Stimulated activated CD4-positive, alpha-beta T cell treated with anti-CD3 and anti-CD28 coated beads, TNF-alpha, amount 100 ng/mL, for 48 hours (primary cell): Measurements from ENCODE around the gene LZTR1.
A peak's percentile ranks its signal among the peaks of the same experiment; 100 is the strongest.
"Not testable (repeated sequence)": the region's sequence is repeated elsewhere in the genome, so short reads cannot be mapped to it uniquely, and the experiment has no call there.

ENCODE experiments used
- DNase-seq, 3 donors: peaks; one replicate each; pipeline ENCODE4 v3.0.0-alpha.2; 2020; ENCODE audit warnings: low read depth in 3 of 3

Gene LZTR1

DNA sequence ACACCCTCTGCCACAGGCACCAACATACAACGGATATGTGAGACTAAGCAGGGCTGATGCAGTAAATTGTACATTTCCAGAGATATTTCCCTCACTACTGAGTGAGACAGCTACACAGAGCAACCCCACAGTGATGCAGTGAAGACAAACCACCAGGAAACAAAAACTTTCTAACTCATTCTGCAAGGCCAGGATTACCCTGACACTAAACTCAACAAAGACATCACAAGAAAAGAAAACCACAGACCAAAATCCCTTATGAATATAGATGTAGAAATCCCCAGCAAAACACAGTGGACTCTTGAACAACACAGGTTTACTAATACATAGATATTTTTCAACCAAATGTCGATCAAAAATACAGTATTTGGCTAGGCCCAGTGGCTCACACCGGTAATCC lies 51.8 kb downstream of the LZTR1 start:
- DNase-seq = no peak

DNA sequence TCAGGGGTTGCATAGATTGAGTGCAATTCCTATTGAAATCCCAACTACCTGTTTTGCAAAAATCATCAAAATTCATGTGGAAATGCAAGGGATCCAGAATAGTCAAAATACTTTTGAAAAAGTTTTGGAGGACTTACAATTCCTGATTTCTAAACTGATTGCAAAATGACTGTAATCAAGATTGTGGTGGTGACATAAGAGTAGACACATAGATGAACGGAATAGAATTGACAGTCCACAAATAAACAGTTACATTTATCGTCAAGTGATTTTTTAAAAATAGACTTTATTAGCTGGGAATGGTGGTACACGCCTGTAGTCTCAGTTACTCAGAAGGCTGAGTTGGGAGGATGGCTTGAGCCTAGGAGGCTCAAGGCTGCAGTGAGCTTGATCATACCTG lies 52.9 kb downstream of the LZTR1 start:
- DNase-seq = no peak

DNA sequence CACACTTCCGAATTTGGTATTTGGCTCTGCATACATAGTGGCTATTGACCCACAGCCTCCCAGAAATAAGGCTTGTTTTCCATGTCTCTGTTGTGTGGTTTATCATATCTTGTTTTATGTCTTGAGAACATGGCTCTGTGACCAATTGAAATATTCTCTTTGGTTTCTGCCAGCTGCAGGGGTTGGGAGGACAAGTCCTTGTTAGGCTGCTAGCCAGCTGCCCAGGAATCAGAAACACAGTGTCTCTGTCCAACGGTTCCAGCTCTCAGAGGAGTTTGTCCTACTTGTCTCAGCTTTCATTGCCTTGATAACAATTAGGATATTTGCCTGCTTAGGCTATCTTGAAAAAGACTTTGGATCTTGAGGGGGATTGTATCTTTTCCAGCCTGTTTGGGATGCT lies 56.3 kb downstream of the LZTR1 start:
- no peak for DNase-seq

DNA sequence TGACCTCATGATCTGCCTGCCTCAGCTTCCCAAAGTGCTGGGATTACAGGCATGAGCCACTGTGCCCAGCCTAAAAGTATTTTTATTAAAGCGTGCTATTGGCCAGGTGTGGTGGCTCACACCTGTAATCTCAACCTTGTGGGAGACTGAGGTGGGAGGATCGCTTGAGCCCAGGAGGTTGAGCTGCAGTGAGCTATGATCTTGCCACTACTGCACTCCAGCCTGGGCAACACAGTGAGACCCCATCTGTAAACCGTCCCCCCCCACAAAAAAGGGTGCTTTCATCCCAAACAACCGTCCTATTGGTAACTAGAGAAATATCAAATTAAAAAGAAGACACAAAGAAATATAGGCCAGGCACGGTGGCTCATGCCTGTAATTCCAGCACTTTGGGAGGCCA lies 57.1 kb downstream of the LZTR1 start:
- not testable (repeated sequence) for DNase-seq

DNA sequence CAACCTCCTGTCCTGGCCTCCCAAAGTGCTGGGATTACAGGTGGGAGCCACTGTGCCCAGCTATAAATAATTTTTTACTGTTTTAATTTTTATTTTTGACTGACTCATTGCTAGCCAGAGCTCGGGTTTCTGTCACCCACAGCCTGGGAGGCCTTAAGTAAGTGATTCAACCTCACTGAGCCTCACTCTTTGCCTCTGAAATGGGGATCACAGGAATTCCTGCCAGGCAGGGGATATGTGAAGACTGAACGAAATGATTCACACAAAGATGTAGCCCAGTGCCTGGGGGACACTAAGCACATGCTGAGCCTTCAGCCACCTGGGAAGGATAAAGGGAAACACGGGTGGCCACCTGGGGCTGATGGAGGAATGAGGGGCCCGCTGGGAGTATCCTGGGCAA lies 59.8 kb downstream of the LZTR1 start:
- no peak for DNase-seq

DNA sequence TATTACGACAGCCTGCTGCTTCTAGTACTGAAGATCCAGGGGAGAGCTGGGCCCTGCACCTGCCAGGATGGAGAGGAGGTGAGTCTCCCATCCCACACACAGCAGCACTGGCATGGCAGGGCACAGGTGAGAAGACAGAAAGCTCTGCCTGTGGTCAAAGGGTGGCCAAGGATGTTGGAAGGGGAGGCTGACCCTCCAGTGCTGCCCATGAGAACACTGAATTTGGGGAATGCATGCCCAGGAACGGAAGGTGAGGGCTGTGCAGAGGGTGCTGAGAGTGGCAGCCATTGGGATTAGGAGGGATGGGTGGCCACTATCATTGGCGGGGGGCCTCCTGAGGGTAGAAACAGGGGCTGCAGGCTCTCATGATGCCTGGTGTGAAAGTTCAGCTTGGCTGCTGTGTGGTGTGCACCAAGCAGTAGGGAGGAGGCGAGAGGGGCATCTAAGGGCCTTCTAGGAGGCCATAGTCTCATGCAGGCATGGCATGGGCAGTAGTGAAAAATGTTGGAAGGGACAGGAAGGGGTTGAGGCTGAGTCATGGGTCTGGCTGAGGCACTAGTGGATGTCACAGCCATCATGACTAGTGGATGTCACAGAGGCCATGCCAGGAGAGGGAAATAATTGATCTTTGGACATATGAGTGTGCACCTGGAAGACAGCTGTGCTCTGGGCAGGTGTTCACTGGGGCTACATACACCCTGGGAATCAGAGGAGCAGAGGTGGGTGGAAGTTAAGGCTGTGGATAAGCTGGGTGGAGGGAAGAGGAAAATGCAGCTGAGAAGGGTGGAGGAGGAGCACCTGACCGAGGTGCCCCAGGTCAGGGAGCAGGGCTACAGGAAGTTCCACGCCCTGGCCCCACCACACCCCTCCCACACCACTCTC lies 61.1 kb downstream of the LZTR1 start:
- DNase-seq = no peak

DNA sequence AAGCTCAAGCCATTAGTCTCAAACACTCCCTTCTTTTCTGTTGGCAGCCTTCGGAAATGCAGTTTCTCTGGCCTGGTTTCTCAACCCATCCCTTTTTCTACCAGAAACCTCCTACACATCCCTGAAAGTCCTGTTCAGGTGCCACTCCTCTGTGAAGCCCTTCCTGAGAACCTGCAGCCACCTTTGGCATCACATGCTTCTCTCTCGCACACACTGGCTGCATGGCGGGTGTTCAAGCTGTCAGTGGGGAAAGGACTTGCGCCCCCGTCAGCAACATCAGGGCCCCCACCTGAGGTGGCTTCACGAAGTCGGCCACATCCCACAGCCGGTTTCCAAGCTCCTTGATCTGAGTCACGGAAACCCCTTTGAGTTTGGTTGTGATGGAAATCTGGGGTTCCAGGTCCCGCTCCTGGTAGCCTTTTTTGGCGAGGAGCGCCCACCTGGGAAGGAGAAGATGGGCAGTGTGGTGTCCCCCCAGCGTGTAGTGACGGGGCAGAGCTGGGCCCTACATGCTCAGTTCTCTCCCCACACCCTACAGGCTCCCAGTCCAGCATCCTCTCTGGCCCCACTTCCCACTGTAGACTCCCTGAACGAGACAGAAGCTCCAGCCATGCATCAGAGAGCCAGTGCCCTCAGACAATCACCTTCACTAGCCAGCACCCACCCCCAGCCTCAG lies 61.9 kb downstream of the LZTR1 start:
- DNase-seq = no peak

DNA sequence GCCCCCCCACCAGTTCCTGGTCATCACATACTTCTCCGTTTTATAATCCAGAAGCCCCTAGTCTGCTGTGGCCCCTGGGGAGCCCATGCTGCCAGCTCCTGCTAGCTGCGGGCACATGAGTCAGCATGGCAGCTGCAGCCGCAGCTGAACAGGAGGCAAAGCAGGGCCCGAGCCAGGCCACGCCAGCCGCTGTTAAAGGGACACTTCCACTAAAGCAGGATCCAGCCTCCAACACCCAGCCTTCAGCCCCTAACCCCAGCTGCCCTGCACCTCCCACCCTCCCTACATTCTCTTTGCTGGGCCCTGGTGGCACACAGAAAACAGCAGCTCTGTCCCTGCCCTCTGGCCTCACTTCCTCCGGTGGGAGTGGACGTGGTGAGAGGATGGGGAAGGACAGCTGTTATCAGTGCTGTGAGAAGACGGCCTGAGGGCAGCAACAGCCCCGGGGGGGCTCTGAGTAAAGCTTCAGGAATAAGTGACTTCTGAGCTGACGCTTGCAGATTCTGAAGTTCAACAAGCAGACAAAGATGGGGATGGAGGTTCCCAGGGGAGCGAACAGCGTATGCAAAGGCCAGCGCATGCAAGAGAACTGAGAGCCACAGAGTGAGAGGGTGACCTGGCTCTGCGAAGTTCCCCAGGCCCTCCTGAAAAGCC lies 63.0 kb downstream of the LZTR1 start:
- no peak for DNase-seq

DNA sequence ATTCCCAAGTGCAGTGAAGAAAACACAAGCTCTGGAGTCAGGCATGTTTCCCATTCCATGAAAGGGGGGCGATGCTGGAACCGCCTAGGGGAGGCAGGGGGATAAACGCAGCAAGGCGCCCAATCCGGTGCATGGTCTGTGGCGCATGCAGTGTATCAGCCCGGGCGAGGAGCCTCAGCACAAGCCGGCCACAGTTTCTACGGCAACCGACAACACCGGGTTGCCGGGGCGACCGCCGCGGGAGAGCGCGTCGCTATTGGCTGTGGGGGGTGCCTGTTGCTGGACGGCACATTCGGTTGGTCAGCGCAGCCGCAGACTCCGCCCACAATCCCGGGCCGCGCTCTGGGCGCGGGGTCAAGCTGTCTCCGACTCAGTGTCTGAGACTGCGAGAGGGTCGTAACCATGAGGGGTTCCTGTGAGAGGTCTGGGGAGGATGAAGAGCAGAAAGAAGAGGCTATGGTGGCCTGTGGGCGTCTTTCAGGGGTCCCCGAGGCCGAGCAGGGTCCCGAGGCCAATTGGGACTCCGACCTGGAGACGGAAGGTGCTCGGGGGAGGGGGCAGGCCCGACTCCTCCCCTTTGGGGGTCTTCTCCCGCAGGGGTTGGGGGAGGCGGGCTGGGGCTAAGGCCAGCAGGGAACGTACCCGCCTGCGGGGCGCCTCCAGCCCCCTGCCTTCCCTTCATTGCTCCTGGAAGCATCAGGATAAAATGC lies 63.6 kb downstream of the LZTR1 start, which contains the start of gene LRRC74B:
Gene LRRC74B, plus strand, starts transcription at position 362 of the 710 bp plus-strand sequence. Its CDS starts 41 bp downstream, at position 403.
- DNase-seq = peak; percentile 43 to 72 (median 54)

DNA sequence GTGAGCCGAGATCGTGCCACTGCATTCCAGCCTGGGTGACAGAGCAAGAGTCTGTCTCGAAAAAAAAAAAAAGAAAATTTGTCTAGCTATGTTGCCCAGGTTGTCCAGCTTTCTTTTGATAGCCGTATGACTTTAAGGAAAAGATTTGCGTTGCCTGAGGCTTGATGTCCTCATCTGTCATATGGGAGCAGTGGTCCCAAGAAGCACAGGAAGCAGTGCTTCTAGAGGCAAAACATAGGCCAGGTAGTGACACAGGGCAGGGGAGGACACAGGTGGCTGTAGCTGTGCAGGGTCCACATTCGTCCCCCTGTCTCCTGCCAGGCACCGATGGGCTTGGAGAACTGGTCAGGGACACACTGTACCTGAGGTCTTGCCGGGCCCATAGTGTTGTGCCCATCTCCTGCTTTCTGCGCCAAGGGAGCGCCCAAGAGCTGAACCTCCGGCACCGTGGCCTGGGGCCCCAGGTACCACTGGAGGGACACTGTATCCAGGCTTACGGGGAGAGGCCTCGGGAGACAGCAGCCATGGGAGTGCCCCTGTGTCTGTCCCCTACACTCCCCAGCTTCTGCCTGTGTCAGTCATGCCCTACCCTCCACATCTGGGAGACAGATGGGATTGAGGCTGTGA lies 65.1 kb downstream of the LZTR1 start:
- no peak for DNase-seq

DNA sequence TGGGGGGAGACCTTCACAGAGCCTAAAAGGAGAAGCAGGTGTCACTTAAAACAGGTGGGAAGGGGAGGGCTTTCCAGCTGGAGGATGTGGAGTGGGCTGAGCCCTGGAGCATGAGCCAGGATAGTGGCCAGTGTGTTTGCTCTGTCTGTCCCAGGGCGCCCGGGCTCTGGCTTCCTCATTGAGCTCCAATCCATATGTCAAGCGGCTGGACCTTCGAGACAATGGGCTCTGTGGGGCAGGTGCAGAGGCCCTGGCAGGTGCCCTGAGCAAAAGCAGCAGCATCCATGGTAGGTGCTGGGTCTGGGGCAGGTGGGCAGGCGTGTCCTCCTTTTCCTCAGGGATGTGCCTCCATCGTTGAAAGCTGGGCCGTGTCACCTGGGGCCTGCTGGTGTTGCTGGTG lies 65.6 kb downstream of the LZTR1 start:
- no peak for DNase-seq

DNA sequence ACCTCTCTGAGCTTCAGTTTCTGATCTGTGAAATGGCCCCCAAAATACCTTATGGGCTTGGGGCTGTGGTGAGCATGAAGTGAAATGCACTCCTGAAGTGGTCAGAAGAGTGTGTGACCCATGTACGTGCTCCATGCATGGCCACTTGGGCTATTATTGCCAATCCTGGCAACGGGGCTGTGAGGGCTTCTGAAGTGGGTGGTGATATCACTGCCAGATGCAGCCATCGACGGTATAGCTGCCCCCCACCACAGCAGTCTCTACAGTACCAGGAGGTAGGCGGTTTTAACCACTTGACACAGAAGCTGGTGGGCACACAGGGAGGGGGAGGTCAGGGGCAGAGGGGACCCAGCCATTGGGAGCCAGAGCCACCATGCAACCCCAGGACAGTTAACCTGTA lies 66.4 kb downstream of the LZTR1 start:
- not testable (repeated sequence) for DNase-seq
